ENCODE measurements around the gene TSPAN3.

- TF ChIP-seq CTCF (IDR thresholded peaks at IDR 0.05; ENCODE audit: insufficient read depth, low read length) (no peak), POLR2AphosphoS5 (IDR thresholded peaks at IDR 0.05; ENCODE audit: low read depth) (peak; percentile 91), REST (IDR thresholded peaks at IDR 0.05; ENCODE audit: insufficient replicate concordance, low read depth) (no peak)
These were observed 67.7 kb downstream of the TSPAN3 start for GRCh38 chr15:77002954-77003912.
